HepG2 (cell line): Measurements from ENCODE around the gene TIMM10. TPM values are rescaled to one million over a fixed set of nuclear protein-coding genes. Genes with fewer than 3 reads are reported as not detected.

ENCODE experiments used
- BHLHE40 ChIP-seq: IDR thresholded peaks from 2 replicates; pipeline ENCODE4 v1.6.1; 2011; ENCODE audit warnings: low read length, improper control_type of control experiment
- DNMT1 ChIP-seq: sonication (generic); formaldehyde crosslinking; IDR thresholded peaks from 2 replicates; pipeline ENCODE4 v1.5.1; 2020; ENCODE audit warnings: mild to moderate bottlenecking, missing genetic modification reagents
- FOXM1 ChIP-seq: sonication (generic); formaldehyde crosslinking; IDR thresholded peaks from 2 replicates; pipeline ENCODE4 v1.5.0; 2020; ENCODE audit warnings: missing genetic modification reagents
- HNRNPL ChIP-seq: fragments of 200-400 bp; formaldehyde crosslinking; IDR thresholded peaks from 2 replicates; pipeline ENCODE4 v1.6.1; 2017; ENCODE audit warnings: mild to moderate bottlenecking, low read depth, low read length
- IKZF5 ChIP-seq: IDR thresholded peaks from 2 replicates; pipeline ENCODE4 v1.6.1; 2018; ENCODE audit warnings: missing genetic modification reagents, mild to moderate bottlenecking, missing compliant biosample characterization
- ISL2 ChIP-seq: sonication (generic); formaldehyde crosslinking; IDR thresholded peaks from 2 replicates; pipeline ENCODE4 v1.5.0; 2020; ENCODE audit warnings: missing genetic modification reagents
- KLF6 ChIP-seq: IDR thresholded peaks from 2 replicates; pipeline ENCODE4 v1.8.0; 2016; ENCODE audit warnings: missing biosample characterization, missing genetic modification reagents
- NFYC ChIP-seq: IDR thresholded peaks from 2 replicates; pipeline ENCODE4 v1.6.1; 2016; ENCODE audit warnings: missing genetic modification reagents, missing compliant biosample characterization
- NPAS2 ChIP-seq: sonication (generic); formaldehyde crosslinking; IDR thresholded peaks from 2 replicates; pipeline ENCODE4 v1.8.0; 2022; ENCODE audit warnings: mild to moderate bottlenecking, missing genetic modification reagents, borderline replicate concordance
- RAD21 ChIP-seq: fragments of 450-650 bp; formaldehyde crosslinking; IDR thresholded peaks from 2 replicates; pipeline ENCODE4 v1.5.0; 2020; ENCODE audit warnings: mild to moderate bottlenecking
- SAP130 ChIP-seq: IDR thresholded peaks from 2 replicates; pipeline ENCODE4 v1.6.1; 2016; ENCODE audit warnings: low read depth
- TARDBP ChIP-seq: sonication (generic); formaldehyde crosslinking; IDR thresholded peaks from 2 replicates; pipeline ENCODE4 v1.8.0; 2022; ENCODE audit warnings: mild to moderate bottlenecking, missing genetic modification reagents
- ZMYM2 ChIP-seq: sonication (generic); formaldehyde crosslinking; IDR thresholded peaks from 2 replicates; pipeline ENCODE4 v1.8.0; 2022; ENCODE audit warnings: mild to moderate bottlenecking, missing genetic modification reagents
- ZNF30 ChIP-seq: sonication (generic); formaldehyde crosslinking; IDR thresholded peaks from 2 replicates; pipeline ENCODE4 v1.5.0; 2020; ENCODE audit warnings: mild to moderate bottlenecking, missing genetic modification reagents
- ZNF362 ChIP-seq: sonication (generic); formaldehyde crosslinking; IDR thresholded peaks from 2 replicates; pipeline ENCODE4 v1.4.0; 2020; ENCODE audit warnings: missing genetic modification reagents, mild to moderate bottlenecking, borderline replicate concordance
- ZNF513 ChIP-seq: sonication (generic); formaldehyde crosslinking; conservative IDR thresholded peaks from 2 replicates; pipeline ENCODE4 v1.5.0; 2020; ENCODE audit warnings: missing genetic modification reagents
- ZNF747 ChIP-seq: sonication (generic); formaldehyde crosslinking; IDR thresholded peaks from 2 replicates; pipeline ENCODE4 v1.8.1; 2023; ENCODE audit warnings: missing genetic modification reagents, mild to moderate bottlenecking, borderline replicate concordance
- polyA plus RNA-seq, 8 experiments: library from polyadenylated mRNA; depleted of rRNA in 3 of 8; stranded (reverse) in 7 of 8; unstranded in 1 of 8; fragments of >200 nt; fragmentation: Illumina TruSeq in 4 of 8; extraction: Trizol in 4 of 8; gene quantifications; 2 replicates each; pipeline versions ENCODE4 v1.2.1 to v1.2.3, GENCODE V29; 2011 to 2016; ENCODE audit warnings: low read depth in 4 of 8, missing spikeins in 1 of 8, mixed read lengths in 1 of 8; ENCODE audit not compliant: insufficient read depth in 1 of 8
- total RNA-seq, 5 experiments: library from RNA; depleted of rRNA; stranded (reverse); fragments of >200 nt; fragmentation: Illumina TruSeq; extraction: Trizol; gene quantifications; 2 replicates each; pipeline ENCODE4 v1.2.3, GENCODE V29; 2016; ENCODE audit warnings: low read depth in 1 of 5
- TF ChIP-seq, protein P1 (sequence below): sonication (generic); formaldehyde crosslinking; IDR thresholded peaks from 2 replicates; pipeline ENCODE4 v1.4.0; 2020; ENCODE audit warnings: missing genetic modification reagents, borderline replicate concordance
- TF ChIP-seq, protein P2 (sequence below): sonication (generic); formaldehyde crosslinking; IDR thresholded peaks from 2 replicates; pipeline ENCODE4 v1.9.0; 2022; ENCODE audit warnings: missing genetic modification reagents, mild to moderate bottlenecking, borderline replicate concordance

TIMM10 gene
- total and polyA plus RNA-seq, 2 of the 13 experiments (the other 11 are each of a cell fraction or from before 2014, with no cell fraction given) = 67.8 to 82.2 TPM

DNA sequence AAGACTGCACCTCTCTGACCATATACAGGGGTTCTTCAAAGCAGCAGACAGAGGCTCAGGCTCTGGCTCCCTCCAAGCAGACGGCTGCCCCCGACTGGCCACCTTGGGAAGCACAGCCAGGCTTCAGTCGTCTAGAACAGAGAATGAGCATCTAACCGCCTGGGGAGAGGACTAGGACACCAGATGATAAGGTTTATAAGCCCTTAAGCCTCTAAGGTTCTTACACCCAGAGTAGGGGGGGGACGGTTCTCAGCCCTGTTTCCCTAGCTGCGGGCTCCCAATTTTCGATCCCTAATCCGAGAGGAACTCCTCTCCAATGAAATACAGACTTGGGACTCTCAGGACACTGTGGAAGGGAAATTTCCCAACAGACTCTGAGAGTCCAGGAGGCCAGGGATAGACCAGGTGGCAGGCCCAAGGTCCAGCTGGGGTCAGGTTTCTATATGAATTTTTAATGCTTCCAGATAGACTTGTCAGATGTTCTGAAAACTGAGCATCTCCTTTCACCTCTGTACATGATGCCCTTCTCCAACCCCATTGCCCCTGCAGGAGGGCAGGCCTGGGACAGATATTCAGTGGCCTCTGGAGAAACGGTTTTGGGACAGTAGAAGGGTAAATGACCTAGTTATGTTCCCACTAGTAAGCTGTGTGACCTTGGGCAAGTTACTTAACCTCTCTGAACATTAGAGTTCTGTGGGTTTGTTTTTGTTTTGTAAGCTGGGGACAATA lies 50.0 kb downstream of the TIMM10 start (continued):
- TF ChIP-seq ZNF30 (CRISPR knock-in tag) = no peak
- TF ChIP-seq ZMYM2 (CRISPR knock-in tag) = no peak
- TF ChIP-seq NFYC (CRISPR knock-in tag) = no peak
- TF ChIP-seq ISL2 (CRISPR knock-in tag) = no peak
- peak; percentile 23; the same call in 1 of the 2 replicates for TF ChIP-seq RAD21 (CRISPR knock-in tag)
- no peak for TF ChIP-seq BHLHE40
- TF ChIP-seq ZNF362 = no peak
- TF ChIP-seq FOXM1 = no peak
- no peak for TF ChIP-seq DNMT1 (CRISPR knock-in tag)
- no peak for TF ChIP-seq ZNF747 (CRISPR knock-in tag)
- TF ChIP-seq, protein P1, sequence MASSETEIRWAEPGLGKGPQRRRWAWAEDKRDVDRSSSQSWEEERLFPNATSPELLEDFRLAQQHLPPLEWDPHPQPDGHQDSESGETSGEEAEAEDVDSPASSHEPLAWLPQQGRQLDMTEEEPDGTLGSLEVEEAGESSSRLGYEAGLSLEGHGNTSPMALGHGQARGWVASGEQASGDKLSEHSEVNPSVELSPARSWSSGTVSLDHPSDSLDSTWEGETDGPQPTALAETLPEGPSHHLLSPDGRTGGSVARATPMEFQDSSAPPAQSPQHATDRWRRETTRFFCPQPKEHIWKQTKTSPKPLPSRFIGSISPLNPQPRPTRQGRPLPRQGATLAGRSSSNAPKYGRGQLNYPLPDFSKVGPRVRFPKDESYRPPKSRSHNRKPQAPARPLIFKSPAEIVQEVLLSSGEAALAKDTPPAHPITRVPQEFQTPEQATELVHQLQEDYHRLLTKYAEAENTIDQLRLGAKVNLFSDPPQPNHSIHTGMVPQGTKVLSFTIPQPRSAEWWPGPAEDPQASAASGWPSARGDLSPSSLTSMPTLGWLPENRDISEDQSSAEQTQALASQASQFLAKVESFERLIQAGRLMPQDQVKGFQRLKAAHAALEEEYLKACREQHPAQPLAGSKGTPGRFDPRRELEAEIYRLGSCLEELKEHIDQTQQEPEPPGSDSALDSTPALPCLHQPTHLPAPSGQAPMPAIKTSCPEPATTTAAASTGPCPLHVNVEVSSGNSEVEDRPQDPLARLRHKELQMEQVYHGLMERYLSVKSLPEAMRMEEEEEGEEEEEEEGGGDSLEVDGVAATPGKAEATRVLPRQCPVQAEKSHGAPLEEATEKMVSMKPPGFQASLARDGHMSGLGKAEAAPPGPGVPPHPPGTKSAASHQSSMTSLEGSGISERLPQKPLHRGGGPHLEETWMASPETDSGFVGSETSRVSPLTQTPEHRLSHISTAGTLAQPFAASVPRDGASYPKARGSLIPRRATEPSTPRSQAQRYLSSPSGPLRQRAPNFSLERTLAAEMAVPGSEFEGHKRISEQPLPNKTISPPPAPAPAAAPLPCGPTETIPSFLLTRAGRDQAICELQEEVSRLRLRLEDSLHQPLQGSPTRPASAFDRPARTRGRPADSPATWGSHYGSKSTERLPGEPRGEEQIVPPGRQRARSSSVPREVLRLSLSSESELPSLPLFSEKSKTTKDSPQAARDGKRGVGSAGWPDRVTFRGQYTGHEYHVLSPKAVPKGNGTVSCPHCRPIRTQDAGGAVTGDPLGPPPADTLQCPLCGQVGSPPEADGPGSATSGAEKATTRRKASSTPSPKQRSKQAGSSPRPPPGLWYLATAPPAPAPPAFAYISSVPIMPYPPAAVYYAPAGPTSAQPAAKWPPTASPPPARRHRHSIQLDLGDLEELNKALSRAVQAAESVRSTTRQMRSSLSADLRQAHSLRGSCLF = no peak
- TF ChIP-seq IKZF5 (CRISPR knock-in tag) = no peak
- TF ChIP-seq, protein P2, sequence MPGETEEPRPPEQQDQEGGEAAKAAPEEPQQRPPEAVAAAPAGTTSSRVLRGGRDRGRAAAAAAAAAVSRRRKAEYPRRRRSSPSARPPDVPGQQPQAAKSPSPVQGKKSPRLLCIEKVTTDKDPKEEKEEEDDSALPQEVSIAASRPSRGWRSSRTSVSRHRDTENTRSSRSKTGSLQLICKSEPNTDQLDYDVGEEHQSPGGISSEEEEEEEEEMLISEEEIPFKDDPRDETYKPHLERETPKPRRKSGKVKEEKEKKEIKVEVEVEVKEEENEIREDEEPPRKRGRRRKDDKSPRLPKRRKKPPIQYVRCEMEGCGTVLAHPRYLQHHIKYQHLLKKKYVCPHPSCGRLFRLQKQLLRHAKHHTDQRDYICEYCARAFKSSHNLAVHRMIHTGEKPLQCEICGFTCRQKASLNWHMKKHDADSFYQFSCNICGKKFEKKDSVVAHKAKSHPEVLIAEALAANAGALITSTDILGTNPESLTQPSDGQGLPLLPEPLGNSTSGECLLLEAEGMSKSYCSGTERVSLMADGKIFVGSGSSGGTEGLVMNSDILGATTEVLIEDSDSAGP = peak; percentile 31; the same call in 1 of the 2 replicates
- no peak for TF ChIP-seq KLF6 (CRISPR knock-in tag)
- TF ChIP-seq HNRNPL = no peak
- TF ChIP-seq SAP130 (CRISPR knock-in tag) = peak; percentile 35; the same call in 1 of the 2 replicates
- no peak for TF ChIP-seq ZNF513
- TF ChIP-seq TARDBP (CRISPR knock-in tag) = peak; percentile 32; the same call in 1 of the 2 replicates
- TF ChIP-seq NPAS2 (CRISPR knock-in tag) = no peak
